B cell (primary cell): ENCODE data around the gene TSR2. TPM values are rescaled to one million over a fixed set of nuclear protein-coding genes. Genes with fewer than 3 reads are reported as not detected.

ENCODE experiments used
- ATAC-seq: fragments of 200-7000 bp; cut with Tn5 transposase; one replicate; pipeline ENCODE4 v1.10.0; 2021; ENCODE audit warnings: low read depth, mild to moderate bottlenecking, moderate number of reproducible peaks, moderate library complexity
- CTCF ChIA-PET: fragments of 350-600 bp; sonication (Branson Sonifier 250); formaldehyde crosslinking; loops from one replicate; lab custom pipeline; 2021; ENCODE audit warnings: antibody characterized with exemption, inconsistent platforms; lab: Charles Lee
- POLR2A ChIA-PET: fragments of 350-600 bp; sonication (Branson Sonifier 250); formaldehyde crosslinking; loops from one replicate; lab custom pipeline; 2021; ENCODE audit warnings: antibody characterized with exemption; lab: Charles Lee
- DNase-seq: peaks from one replicate; pipeline ENCODE4 v3.0.0; 2013
- H2AFZ ChIP-seq: 2 replicates; pipeline ENCODE4 v1.6.1; 2012; ENCODE audit warnings: mild to moderate bottlenecking, low read depth, low read length; ENCODE audit not compliant: insufficient read depth, poor library complexity, severe bottlenecking
- H3K27ac ChIP-seq, 2 donors: 1 replicate in 1 of 2; 2 replicates in 1 of 2; pipeline ENCODE4 v1.5.1; 2012 to 2013; ENCODE audit warnings: low read length in 2 of 2, mild to moderate bottlenecking in 2 of 2, moderate library complexity in 1 of 2
- H3K27me3 ChIP-seq, 4 experiments: fragments of 200-600 bp in 1 of 4; sonication (generic) in 1 of 4; replicated peaks in 1 of 4; 1 replicate in 2 of 4; 2 replicates in 2 of 4; pipeline versions ENCODE4 v1.6.1 to v1.7.0; 2013 to 2016; ENCODE audit warnings: low read length in 3 of 4, mild to moderate bottlenecking in 2 of 4, mixed read lengths in 1 of 4, moderate library complexity in 1 of 4; ENCODE audit not compliant: insufficient read depth in 4 of 4, control insufficient read depth in 3 of 4; ENCODE audit errors: control extremely low read depth in 1 of 4
- H3K36me3 ChIP-seq, 2 experiments: replicated peaks in 1 of 2; 1 replicate in 1 of 2; 2 replicates in 1 of 2; pipeline versions ENCODE4 v1.6.1 to v1.7.1; 2013; ENCODE audit warnings: low read length in 1 of 2; ENCODE audit not compliant: insufficient read depth in 2 of 2, control insufficient read depth in 1 of 2; ENCODE audit errors: control extremely low read depth in 1 of 2, extremely low read depth in 1 of 2
- H3K4me1 ChIP-seq, 2 donors: fragments of 200-600 bp in 1 of 2; sonication (generic) in 1 of 2; 1 replicate in 1 of 2; 2 replicates in 1 of 2; pipeline versions ENCODE4 v1.5.1 to v1.6.1; 2013 to 2017; ENCODE audit warnings: low read length in 2 of 2; ENCODE audit not compliant: control insufficient read depth in 2 of 2, insufficient read depth in 2 of 2
- H3K4me2 ChIP-seq: replicated peaks from 2 replicates; pipeline ENCODE3; 2012; ENCODE audit warnings: mild to moderate bottlenecking, low read depth, low read length; ENCODE audit not compliant: poor library complexity, severe bottlenecking
- H3K4me3 ChIP-seq, 5 experiments: fragments of 200-600 bp in 1 of 5; sonication (generic) in 1 of 5; 1 replicate in 3 of 5; 2 replicates in 2 of 5; pipeline versions ENCODE4 v1.5.1 to v1.7.0; 2011 to 2016; ENCODE audit warnings: low read length in 4 of 5, mild to moderate bottlenecking in 4 of 5, low read depth in 2 of 5, control low read depth in 1 of 5, moderate library complexity in 1 of 5; ENCODE audit not compliant: insufficient read depth in 1 of 5; ENCODE audit errors: control extremely low read depth in 1 of 5, extremely low read depth in 1 of 5
- H3K79me2 ChIP-seq: fragments of 200-600 bp; sonication (generic); one replicate; pipeline ENCODE4 v1.6.0; 2016; ENCODE audit warnings: low read length; ENCODE audit not compliant: control insufficient read depth, insufficient read depth
- H3K9ac ChIP-seq: fragments of 200-600 bp; sonication (generic); 2 replicates; pipeline ENCODE4 v1.6.1; 2017; ENCODE audit warnings: mild to moderate bottlenecking, low read length, moderate library complexity
- H3K9me3 ChIP-seq, 3 donors: one replicate each; pipeline versions ENCODE4 v1.6.1 to v1.7.1; 2013; ENCODE audit warnings: low read length in 2 of 3; ENCODE audit not compliant: control insufficient read depth in 2 of 3, insufficient read depth in 1 of 3; ENCODE audit errors: control extremely low read depth in 1 of 3
- H4K20me1 ChIP-seq: 2 replicates; pipeline ENCODE4 v1.6.0; 2012; ENCODE audit warnings: mild to moderate bottlenecking, low read length; ENCODE audit not compliant: insufficient read depth, control insufficient read depth, poor library complexity, severe bottlenecking
- H3K27ac Mint-ChIP-seq: one replicate; pipeline ENCODE4 v1.8.0; 2021; ENCODE audit warnings: mixed read lengths
- H3K27me3 Mint-ChIP-seq: one replicate; pipeline ENCODE4 v1.8.0; 2021; ENCODE audit warnings: mixed read lengths
- H3K4me1 Mint-ChIP-seq: one replicate; pipeline ENCODE4 v1.8.0; 2021; ENCODE audit warnings: mixed read lengths
- H3K4me3 Mint-ChIP-seq: one replicate; pipeline ENCODE4 v1.8.0; 2021; ENCODE audit warnings: mixed read lengths
- H3K9me3 Mint-ChIP-seq: one replicate; pipeline ENCODE4 v1.8.0; 2022; ENCODE audit warnings: mixed read lengths; ENCODE audit not compliant: insufficient read depth
- CTCF ChIP-seq: fragments of 200-600 bp; IDR thresholded peaks from one replicate; pipeline ENCODE4 v1.8.0; 2022; ENCODE audit warnings: antibody characterized with exemption, mild to moderate bottlenecking
- EZH2 ChIP-seq: IDR thresholded peaks from 2 replicates; pipeline ENCODE4 v1.6.1; 2012; ENCODE audit warnings: borderline replicate concordance, low read depth, mild to moderate bottlenecking, moderate library complexity, low read length; ENCODE audit not compliant: insufficient read depth, poor library complexity, severe bottlenecking
- WGBS: methylation state at CpG from one replicate; pipeline ENCODE4 v1.1.5; 2013; ENCODE audit warnings: missing lambda C conversion rate; ENCODE audit not compliant: insufficient coverage; 5-methylcytosine and 5-hydroxymethylcytosine counted together
- intact Hi-C: fragments of 100-400 bp; cut with micrococcal nuclease; formaldehyde crosslinking; loops from one replicate; pipeline ENCODE4 v1.10.0; 2022
- polyA plus RNA-seq: library from polyadenylated mRNA; depleted of rRNA; stranded (reverse); fragments of >200 nt; gene quantifications from 2 replicates; pipeline ENCODE4 v1.2.3, GENCODE V29; 2012
- total RNA-seq, 2 donors: library from RNA; stranded (reverse); fragments of 120-200 nt in 1 of 2; gene quantifications; 1 replicate in 1 of 2; 2 replicates in 1 of 2; pipeline versions ENCODE4 v1.2.3 to v1.2.4, GENCODE V29; 2013 to 2022

Gene TSR2
- total and polyA plus RNA-seq, 2 donors (not counting 1 experiment from before 2014, with no cell fraction given): 13.7 to 38.3 TPM

DNA sequence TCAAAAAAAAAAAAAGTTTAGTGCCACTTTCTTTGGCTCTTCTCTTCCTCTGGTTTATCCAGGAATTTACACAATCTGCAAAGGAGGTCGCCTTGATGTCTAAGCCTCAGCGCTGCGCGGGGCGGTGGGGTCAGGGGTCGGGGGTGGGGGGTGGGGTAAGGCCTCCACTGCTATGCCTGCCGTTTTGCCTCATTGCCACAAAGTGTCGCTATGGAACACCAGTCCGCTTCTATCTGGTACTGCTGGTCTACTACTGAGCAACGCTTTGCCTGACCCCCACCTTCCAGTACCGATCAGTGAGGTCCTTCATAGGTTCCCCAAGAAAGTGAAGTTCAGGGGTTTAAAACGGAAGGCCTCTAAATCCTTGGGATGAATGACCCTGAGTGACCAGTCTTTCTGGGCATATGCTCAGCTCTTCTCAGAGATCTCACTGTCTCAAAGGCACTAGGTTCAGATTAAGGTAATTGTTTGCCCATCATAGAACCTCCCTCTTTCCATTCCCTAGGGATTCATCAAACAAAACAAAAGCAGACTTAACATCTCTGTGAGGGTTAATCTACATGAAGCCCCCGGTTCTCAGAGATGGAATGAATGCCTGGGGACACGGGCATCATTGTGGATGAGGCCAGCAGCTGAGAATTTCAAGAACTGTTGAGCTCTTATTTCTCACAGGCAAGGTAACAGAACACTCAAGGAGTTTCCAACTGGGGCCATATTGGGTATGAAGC, 16.9 kb upstream of the TSR2 start:
- Mint-ChIP-seq H3K4me3 (no peak overlapping the region), H3K4me1 (no peaks in the 10 kb centered on the region), H3K9me3 (no peaks in the 10 kb centered on the region), H3K27ac (no peak overlapping the region), H3K27me3 (peaks cover 3% of the 10 kb centered on the region)
- TF ChIP-seq CTCF (no peak), EZH2 (no peak)
- intact Hi-C loops: no loop called here
- H3K9ac ChIP-seq: no peak overlapping the region
- H2AFZ ChIP-seq: no peak overlapping the region
- no peak for ATAC-seq
- H3K4me1 ChIP-seq: no peaks in the 10 kb centered on the region
- no peaks in the 10 kb centered on the region for H3K27me3 ChIP-seq
- no peaks in the 10 kb centered on the region for H4K20me1 ChIP-seq
- H3K36me3 ChIP-seq: no peaks in the 10 kb centered on the region
- H3K4me2 ChIP-seq: no peak overlapping the region
- H3K4me3 ChIP-seq: no peak overlapping the region
- no peaks in the 10 kb centered on the region for H3K9me3 ChIP-seq
- H3K79me2 ChIP-seq: no peaks in the 10 kb centered on the region
- DNase-seq: peak; percentile 15
- 40% methylated on average over 1 of the region's 14 CpGs for WGBS
- ChIA-PET POLR2A (no interaction called here), CTCF (no interaction called here)
- no peak overlapping the region for H3K27ac ChIP-seq

- DNase-seq: no peak
- CTCF ChIA-PET: no interaction called here
- no CpG with 5 or more reads among the region's 2 CpGs for WGBS
Measured at GRCh38 chrX:54427837-54428424, 12.3 kb upstream of the TSR2 start.

More at GRCh38 chrX:54427837-54428424, 12.3 kb upstream of the TSR2 start:
- Histone ChIP-seq H3K36me3 (no peaks in the 10 kb centered on the region), H2AFZ (no peak overlapping the region), H3K79me2 (no peaks in the 10 kb centered on the region), H3K27me3 (no peaks in the 10 kb centered on the region), H3K27ac (no peak overlapping the region), H3K4me3 (no peak overlapping the region), H3K4me2 (no peak overlapping the region), H3K9me3 (no peaks in the 10 kb centered on the region), H3K9ac (no peak overlapping the region), H4K20me1 (no peaks in the 10 kb centered on the region), H3K4me1 (no peaks in the 10 kb centered on the region)
- no peak for ATAC-seq
- H3K27me3 Mint-ChIP-seq: no peaks in the 10 kb centered on the region
- no peaks in the 10 kb centered on the region for H3K4me1 Mint-ChIP-seq
- no peak overlapping the region for H3K4me3 Mint-ChIP-seq
- POLR2A ChIA-PET: no interaction called here
- H3K27ac Mint-ChIP-seq: no peak overlapping the region
- intact Hi-C loops: no loop called here
- no peak for TF ChIP-seq EZH2
- no peak for TF ChIP-seq CTCF
- no peaks in the 10 kb centered on the region for H3K9me3 Mint-ChIP-seq
